Body of pancreas (tissue), 4 donors: ENCODE results near the gene FERMT1. TPM values are rescaled to one million over a fixed set of nuclear protein-coding genes. Genes with fewer than 3 reads are reported as not detected.

Experiments used
- ATAC-seq: fragments of 150-250 bp; one replicate; pipeline ENCODE4 v1.9.1; 2016
- DNase-seq, 4 donors: peaks; one replicate each; pipeline ENCODE4 v3.0.0-alpha.2; 2019
- H3K27ac ChIP-seq, 4 donors: fragments of 200-600 bp; sonication (generic); 1 replicate in 3 of 4; 2 replicates in 1 of 4; pipeline versions ENCODE4 v1.5.1 to v1.6.1; 2016 to 2019; ENCODE audit warnings: mild to moderate bottlenecking in 1 of 4, mixed read lengths in 1 of 4, moderate library complexity in 1 of 4
- H3K27me3 ChIP-seq, 2 donors: fragments of 200-600 bp; sonication (generic); one replicate each; pipeline ENCODE4 v1.6.0; 2016; ENCODE audit warnings: mild to moderate bottlenecking in 1 of 2
- H3K36me3 ChIP-seq, 2 donors: fragments of 200-600 bp; sonication (generic); replicated peaks in 1 of 2; 2 replicates each; pipeline ENCODE4 v1.5.1; 2016; ENCODE audit warnings: low read depth in 2 of 2; ENCODE audit not compliant: insufficient read depth in 1 of 2
- H3K4me1 ChIP-seq: fragments of 200-600 bp; sonication (generic); one replicate; pipeline ENCODE4 v1.6.0; 2016
- H3K4me3 ChIP-seq, 2 donors: fragments of 200-600 bp; sonication (generic); 1 replicate in 1 of 2; 2 replicates in 1 of 2; pipeline ENCODE4 v1.5.1; 2016 to 2019
- H3K9me3 ChIP-seq, 3 donors: fragments of 200-600 bp; sonication (generic); 1 replicate in 2 of 3; 2 replicates in 1 of 3; pipeline ENCODE4 v1.5.1; 2016
- CTCF ChIP-seq, 7 experiments: fragments of 450-650 bp in 4 of 7; fragments of 200-600 bp in 3 of 7; sonication (generic) in 3 of 7; IDR thresholded peaks; one replicate each; pipeline ENCODE4 v1.5.1; 2016 to 2019; ENCODE audit warnings: antibody characterized with exemption in 7 of 7
- POLR2A ChIP-seq, 3 donors: fragments of 450-650 bp; IDR thresholded peaks; one replicate each; pipeline ENCODE4 v1.6.1; 2016; ENCODE audit warnings: antibody characterized with exemption in 3 of 3, mild to moderate bottlenecking in 2 of 3
- WGBS, 2 donors: methylation state at CpG; one replicate each; pipeline ENCODE4 v1.1.5; 2017; 5-methylcytosine and 5-hydroxymethylcytosine counted together
- intact Hi-C: fragments of 100-400 bp; cut with DNase I; formaldehyde crosslinking; loops from one replicate; pipeline ENCODE4 v1.15.1; 2023
- total RNA-seq, 2 donors: library from RNA; depleted of rRNA; stranded (reverse); fragments of >200 nt; gene quantifications; one replicate each; pipeline ENCODE4 v1.1.0, GENCODE V29; 2016

FERMT1 gene
- total RNA-seq, 2 donors from 2014 or later: 3.0 to 5.7 TPM

GRCh38 chr20:6053064-6053775, 69.6 kb downstream of the FERMT1 start:
- H3K27ac ChIP-seq: peak overlapping the region in 3 of 4 donors; percentile 84 to 90 (median 89)
- no peaks in the 10 kb centered on the region for H3K27me3 ChIP-seq
- no peaks in the 10 kb centered on the region for H3K9me3 ChIP-seq
- DNase-seq (no peak), ATAC-seq (no peak)
- 74 to 76% methylated on average over 5 to 8 of the region's 8 CpGs for WGBS, 2 donors
- TF ChIP-seq CTCF (IDR thresholded peaks at IDR 0.05) (no peak), POLR2A (IDR thresholded peaks at IDR 0.05) (no peak)
- H3K36me3 ChIP-seq: no peaks in the 10 kb centered on the region
- intact Hi-C loops: no loop called here
- H3K4me1 ChIP-seq: peaks cover 41% of the 10 kb centered on the region
- no peak overlapping the region for H3K4me3 ChIP-seq

DNA sequence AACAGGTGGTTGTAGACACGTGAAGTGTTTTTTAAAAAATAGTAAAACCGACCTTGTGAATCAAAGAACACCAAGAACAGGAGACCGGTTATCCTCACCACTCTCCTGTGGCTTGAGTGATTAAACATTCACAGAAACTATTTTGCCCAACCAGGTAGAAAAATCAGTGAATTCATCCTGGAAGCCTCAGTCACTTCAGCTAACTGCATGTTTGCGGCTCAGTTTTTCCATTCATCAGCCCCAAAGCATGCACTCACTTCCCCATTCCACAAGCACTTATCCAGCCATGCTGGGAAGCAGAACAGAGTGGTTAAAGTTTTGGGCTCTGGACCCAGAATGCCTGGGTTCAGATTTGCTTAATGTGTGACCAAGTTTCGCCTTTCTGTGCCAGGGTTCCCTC, 71.3 kb downstream of the FERMT1 start:
- WGBS, 2 donors: 49 to 54% methylated on average over 5 of the region's 5 CpGs
- Histone ChIP-seq H3K4me3 (no peak overlapping the region), H3K27me3 (no peaks in the 10 kb centered on the region), H3K27ac (peak overlapping the region; percentile 45 to 90 (median 86)), H3K9me3 (no peaks in the 10 kb centered on the region), H3K36me3 (no peaks in the 10 kb centered on the region), H3K4me1 (peaks cover 28% of the 10 kb centered on the region)
- peak in 3 of 4 donors; percentile 33 to 65 (median 40) for DNase-seq
- TF ChIP-seq CTCF (IDR thresholded peaks at IDR 0.05) (no peak), POLR2A (IDR thresholded peaks at IDR 0.05) (peak in 2 of 3 donors; percentile 52 to 66)
- peak; percentile 83 for ATAC-seq
- intact Hi-C loops: no loop called here

DNA sequence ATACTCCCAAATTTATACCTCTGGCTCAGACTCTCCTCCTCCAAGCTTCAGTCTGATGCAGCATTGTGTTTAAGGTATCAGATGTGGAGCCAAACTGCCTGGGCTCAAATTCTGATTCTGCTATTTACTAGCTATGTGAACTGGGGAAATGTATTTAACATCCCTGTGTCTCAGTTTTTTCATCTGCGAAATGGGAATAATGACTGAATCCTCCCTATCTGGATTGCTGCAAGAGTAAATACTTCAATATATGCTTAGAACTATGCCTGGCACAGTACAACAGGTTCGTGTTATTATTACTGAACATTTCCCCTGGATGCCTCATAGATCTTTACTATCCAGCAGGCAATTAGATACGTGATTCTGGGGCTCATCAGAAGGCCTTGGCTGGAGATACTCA, 74.4 kb downstream of the FERMT1 start:
- intact Hi-C loops: no loop called here
- no peak for DNase-seq
- Histone ChIP-seq H3K9me3 (no peaks in the 10 kb centered on the region), H3K27me3 (no peaks in the 10 kb centered on the region), H3K4me3 (no peak overlapping the region), H3K4me1 (peaks cover 22% of the 10 kb centered on the region), H3K27ac (no peak overlapping the region), H3K36me3 (no peaks in the 10 kb centered on the region)
- WGBS, 2 donors: 77 to 81% methylated on average over 3 of the region's 3 CpGs
- no peak for ATAC-seq
- TF ChIP-seq CTCF (IDR thresholded peaks at IDR 0.05) (no peak), POLR2A (IDR thresholded peaks at IDR 0.05) (no peak)

GRCh38 chr20:6046432-6046831, 76.4 kb downstream of the FERMT1 start:
- Histone ChIP-seq H3K27ac (no peak overlapping the region), H3K9me3 (no peaks in the 10 kb centered on the region), H3K27me3 (no peaks in the 10 kb centered on the region), H3K36me3 (no peaks in the 10 kb centered on the region), H3K4me3 (no peak overlapping the region), H3K4me1 (peaks cover 14% of the 10 kb centered on the region)
- ATAC-seq (no peak), DNase-seq (no peak)
- intact Hi-C loops: no loop called here
- 17 to 21% methylated on average over 1 of the region's 1 CpG for WGBS, 2 donors
- TF ChIP-seq CTCF (IDR thresholded peaks at IDR 0.05): no peak
- TF ChIP-seq POLR2A (IDR thresholded peaks at IDR 0.05): no peak

DNA sequence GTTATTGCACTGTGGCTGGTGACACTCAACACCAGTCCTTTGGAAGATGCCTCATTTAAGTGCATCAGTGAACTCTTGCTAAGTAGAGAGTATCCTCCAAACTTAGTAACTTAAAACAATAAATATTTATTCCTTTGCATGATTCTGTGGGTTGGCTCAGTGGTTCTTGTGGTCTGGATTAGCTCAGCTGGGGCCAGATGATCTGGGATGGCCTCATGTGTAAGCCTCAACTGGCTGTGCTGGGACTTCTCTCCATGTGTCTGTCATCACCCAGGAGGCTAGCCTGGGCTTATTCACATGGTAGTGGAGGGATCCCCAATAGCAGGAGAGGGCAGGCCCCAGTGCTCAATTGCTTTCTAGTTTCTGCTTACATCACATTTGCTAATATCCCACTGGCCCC, 77.3 kb downstream of the FERMT1 start:
- intact Hi-C loops: no loop called here
- H3K36me3 ChIP-seq: peaks cover 0 to 3% of the 10 kb centered on the region in 2 donors
- DNase-seq (no peak), ATAC-seq (no peak)
- no peak overlapping the region for H3K27ac ChIP-seq
- no peak overlapping the region for H3K4me3 ChIP-seq
- no peak for TF ChIP-seq POLR2A (IDR thresholded peaks at IDR 0.05)
- no peak for TF ChIP-seq CTCF (IDR thresholded peaks at IDR 0.05)
- no peaks in the 10 kb centered on the region for H3K9me3 ChIP-seq
- no peaks in the 10 kb centered on the region for H3K27me3 ChIP-seq
- peaks cover 10% of the 10 kb centered on the region for H3K4me1 ChIP-seq
